Stimulated activated CD4-positive, alpha-beta T cell treated with anti-CD3 and anti-CD28 coated beads, TNF-alpha, amount 100 ng/mL, for 48 hours (primary cell): ENCODE data around the gene NPTX2.

Experiments
- DNase-seq, 3 donors: peaks; one replicate each; pipeline ENCODE4 v3.0.0-alpha.2; 2020; ENCODE audit warnings: low read depth in 3 of 3

Gene NPTX2

GRCh38 chr7:98653601-98654310 is 36.7 kb downstream of the NPTX2 start:
- DNase-seq: no peak

DNA sequence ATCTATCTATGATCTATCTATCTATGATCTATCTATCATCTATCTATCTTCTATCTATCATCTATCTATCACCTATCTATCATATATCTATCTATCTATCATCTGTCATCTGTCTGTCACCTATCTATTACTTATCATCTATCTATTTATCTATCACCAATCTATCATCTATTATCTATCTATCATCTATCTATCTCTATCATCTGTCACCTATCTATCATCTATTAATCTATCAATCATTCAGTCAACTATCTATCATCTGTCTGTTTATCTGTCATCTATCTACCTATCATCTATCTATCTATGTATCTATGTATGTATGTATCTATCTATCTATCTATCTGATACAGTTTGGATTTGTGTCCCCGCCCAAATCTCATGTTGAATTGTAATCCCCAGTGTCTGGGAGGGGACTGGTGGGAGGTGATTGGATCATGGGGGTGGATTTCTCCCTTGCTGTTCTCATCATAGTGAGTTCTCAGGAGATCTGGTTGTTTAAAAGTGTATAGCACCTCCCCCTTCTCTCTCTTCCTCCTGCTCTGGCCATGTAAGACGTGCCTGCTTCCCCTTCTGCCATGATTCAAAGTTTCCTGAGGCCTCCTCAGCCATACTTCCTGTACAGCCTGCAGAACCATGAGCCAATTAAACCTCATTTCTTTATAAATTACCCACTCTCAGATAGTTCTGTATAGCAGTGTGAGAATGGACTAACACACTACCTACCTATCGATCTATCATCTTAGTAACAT is 37.6 kb downstream of the NPTX2 start:
- DNase-seq: no peak

DNA sequence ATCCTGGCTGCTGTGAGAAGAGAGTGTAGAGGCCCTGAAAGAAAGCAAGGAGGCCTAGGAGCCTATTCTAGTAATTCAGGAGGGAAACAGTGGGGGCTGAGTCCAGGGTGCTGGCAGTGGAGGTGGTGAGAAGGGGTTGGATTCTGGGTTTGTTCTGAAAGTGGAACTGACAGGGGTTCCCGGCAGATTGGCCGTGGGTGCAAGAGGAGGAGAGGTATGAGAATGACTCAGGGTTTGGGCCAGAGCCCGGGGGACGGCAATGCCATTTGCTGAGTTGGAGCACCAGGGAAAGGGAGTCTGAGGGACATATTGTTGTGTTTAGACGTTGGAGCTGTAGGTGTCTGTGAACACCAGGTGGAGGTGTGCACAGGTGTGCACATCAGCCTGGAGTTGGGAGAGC is 38.5 kb downstream of the NPTX2 start:
- no peak for DNase-seq

DNA sequence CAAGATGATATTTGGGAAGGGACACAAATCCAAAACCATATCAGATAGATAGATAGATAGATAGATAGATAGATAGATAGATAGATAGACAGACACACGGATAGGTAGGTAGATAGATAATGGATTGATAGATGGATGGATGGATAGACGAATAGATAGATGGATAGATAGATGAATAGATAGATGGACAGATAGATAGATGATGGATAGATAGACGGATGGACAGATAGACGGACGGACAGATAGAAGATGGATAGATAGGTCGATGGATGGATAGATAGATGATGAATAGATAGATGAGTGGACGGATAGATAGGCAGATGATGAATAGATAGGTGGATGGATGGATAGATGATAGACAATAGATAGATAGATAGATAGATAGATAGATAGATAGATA is 39.8 kb downstream of the NPTX2 start:
- DNase-seq: no peak

- DNase-seq: no peak
Observed at GRCh38 chr7:98657736-98658135, 40.7 kb downstream of the NPTX2 start.

DNA sequence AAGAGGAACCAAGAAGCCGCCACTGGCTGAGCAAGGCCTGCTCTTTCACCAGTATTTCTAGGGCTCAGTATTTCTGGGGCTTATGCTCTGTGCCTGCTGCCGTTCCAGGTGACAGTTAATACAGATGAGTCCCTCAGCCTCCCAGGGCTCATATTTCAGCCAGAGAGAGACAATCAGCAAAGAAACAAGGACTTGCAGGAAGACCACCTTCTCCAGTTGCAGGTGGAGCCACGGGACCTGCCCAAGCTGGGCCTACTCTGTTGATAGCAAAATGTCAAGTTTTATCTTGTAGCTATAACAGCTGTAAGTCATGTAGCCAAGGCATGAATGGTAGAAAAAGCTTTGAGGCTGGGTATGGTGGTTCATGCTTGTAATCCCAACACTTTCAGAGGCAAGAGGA is 42.7 kb downstream of the NPTX2 start:
- no peak for DNase-seq

DNA sequence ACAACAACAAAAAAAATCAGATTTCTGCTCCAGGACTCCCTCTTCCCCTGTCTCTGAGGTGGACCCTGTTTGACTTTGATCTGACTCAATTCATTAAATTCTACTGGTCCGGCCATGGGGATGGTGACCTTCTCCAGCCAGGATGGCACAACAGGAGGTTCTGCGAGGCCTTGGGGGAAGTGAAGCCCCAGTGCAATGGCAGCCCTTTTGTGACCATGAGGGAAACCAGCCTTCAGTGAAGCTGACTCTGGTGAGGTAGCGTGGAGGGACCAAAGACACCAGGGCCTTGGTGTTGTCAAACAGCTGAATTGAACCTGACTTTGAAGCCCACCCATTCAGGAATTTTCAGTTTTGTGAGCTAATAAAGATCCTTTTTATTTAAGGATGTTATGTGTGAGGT is 44.5 kb downstream of the NPTX2 start:
- no peak for DNase-seq

- DNase-seq: no peak
Observed at GRCh38 chr7:98662289-98662688, 45.2 kb downstream of the NPTX2 start.

DNA sequence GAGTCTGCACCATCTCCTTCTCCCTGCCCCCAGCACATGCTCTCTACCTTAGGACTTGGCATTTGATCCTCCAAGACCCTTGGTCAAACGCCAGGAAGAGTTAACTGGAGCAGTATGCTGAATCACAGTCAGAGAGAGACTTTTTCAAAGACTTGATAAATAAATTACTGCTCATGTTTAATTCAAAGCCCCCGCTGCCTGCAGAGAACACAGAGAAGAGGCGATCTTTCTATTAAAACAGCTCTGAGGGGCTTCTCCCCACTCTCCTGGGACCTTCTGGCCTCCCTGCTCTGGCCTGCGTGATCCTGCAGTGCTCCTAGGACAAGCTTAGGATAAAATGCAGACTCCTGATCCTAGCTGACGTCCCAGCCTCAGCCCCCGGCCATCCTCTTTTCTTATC is 47.8 kb downstream of the NPTX2 start:
- DNase-seq: no peak

DNA sequence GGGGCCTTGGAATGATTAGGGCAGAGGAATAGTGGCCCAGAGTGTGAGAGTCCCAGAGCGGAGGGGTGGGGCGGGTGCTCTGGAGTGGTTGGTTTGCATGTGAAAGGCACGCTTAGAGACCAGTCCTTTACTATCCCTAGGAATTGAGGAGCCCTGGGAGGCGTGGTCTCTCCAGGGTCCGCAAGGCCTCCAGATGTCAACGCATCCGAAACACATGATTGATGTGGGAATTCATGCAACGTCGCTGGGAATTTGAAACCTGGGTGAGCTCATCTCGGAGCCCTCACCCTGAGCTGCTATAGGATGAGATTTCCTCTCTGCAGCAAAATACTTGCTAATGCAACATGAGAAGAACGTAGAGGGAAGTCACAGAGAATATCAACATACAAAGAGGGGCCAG is 51.2 kb downstream of the NPTX2 start:
- no peak for DNase-seq

DNA sequence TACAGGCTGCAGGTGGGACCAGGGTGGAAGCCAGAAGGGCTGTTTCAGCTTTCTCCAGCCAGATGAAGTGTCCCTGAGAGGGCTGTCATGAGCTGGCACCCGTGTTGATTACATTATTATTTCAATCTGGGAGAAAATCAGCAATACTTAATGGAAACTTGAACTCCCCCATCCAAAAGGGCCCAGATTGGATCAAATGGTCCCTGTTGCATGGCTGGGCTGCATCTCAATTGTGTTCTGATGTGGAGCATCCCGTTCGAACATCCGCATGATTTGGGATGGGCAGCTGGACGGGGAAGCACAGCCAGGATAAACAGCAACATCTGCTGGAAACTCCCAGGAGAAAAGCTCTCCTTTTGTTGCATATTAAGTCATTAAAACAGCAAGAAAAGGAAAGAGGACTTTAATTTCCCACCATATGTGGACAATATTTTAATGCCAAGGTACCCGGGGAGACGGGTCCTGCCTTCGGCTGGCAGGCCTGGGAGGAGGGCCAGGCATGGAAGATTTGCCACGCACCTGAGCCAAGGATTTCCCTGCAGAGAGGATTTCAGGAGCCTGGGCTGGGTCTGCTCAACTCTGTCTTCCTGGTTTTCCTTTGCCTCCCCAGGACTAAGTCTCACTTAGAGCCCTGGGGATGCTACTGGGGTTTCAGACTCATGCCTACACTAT is 52.4 kb downstream of the NPTX2 start:
- no peak for DNase-seq

GRCh38 chr7:98670186-98670585 is 53.1 kb downstream of the NPTX2 start:
- no peak for DNase-seq

DNA sequence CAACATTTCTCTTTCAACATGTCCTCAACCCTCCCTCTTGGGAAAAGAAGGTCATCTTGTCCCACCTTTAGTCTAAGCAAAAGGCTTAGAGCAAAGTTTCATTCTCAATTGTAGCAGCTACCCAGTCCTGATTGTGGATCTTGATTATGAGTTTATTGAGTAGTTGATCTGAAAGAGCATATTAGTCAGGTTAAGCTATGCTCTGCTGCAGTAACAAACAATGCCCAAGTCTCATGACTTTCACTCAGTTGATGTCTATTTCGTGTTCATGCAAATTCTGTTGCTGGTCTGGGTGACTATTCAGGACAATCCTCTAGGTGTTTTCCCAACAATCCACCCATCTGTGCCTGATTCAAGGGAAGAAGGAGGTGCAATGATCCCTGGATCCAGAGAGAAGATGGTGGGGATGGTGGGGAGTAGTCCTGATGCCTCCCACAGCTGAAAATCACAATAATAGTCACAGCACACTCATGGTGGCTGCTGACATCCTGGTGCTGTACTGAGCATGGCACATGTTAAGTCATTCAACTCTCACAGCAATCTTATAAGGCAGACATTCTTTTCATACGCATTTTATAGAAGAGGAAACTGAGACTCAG is 54.7 kb downstream of the NPTX2 start:
- DNase-seq: no peak

GRCh38 chr7:98674461-98674860 is 57.4 kb downstream of the NPTX2 start:
- DNase-seq: no peak

GRCh38 chr7:98674881-98675280 is 57.8 kb downstream of the NPTX2 start:
- DNase-seq: no peak

DNA sequence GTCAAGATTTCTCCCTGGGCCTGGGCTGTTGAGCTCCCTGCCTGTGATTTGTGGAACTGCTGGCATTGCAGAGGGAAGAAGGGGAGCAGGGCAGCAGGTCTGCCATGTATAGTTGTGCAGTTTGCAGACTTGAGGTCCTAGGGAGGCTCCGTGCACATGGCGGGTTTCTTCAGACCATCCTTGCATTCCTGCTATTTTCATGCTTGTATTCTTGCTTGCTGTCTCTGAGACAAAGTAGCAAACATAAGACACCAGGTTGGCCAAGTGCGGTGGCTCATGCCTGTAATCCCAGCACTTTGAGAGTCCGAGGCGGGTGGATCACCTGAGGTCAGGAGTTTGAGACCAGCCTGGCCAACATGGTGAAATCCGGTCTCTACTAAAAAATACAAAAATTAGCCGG is 61.1 kb downstream of the NPTX2 start:
- DNase-seq: no peak
